ENCODE measurements around the gene PPP2R2C.

- TF ChIP-seq CTCF (IDR thresholded peaks at IDR 0.05) (no peak), TCF7L2 (IDR thresholded peaks at IDR 0.05; ENCODE audit: low read depth, low read length) (no peak), REST (IDR thresholded peaks at IDR 0.05; ENCODE audit: insufficient read depth in 1 of 2, low read depth in 2 of 2, low read length in 1 of 2) (no peak), SIN3A (IDR thresholded peaks at IDR 0.05; ENCODE audit: borderline replicate concordance, insufficient read depth, low read depth, low read length) (no peak), POLR2AphosphoS5 (IDR thresholded peaks at IDR 0.05; ENCODE audit: low read depth, low read length) (no peak)
These were observed 98.6 kb downstream of the PPP2R2C start for GRCh38 chr4:6373541-6374410.
